Neural progenitor cell (in vitro differentiated cells): ENCODE measurements around the gene FTSJ3. TPM values are rescaled to one million over a fixed set of nuclear protein-coding genes. Genes with fewer than 3 reads are reported as not detected.

Experiments used
- DNase-seq: peaks from one replicate; pipeline ENCODE4 v3.0.0-alpha.2; 2016; ENCODE audit warnings: low spot score
- H2AFZ ChIP-seq: fragments of 200-600 bp; sonication (generic); replicated peaks from 2 replicates; pipeline ENCODE4 v1.6.1; 2016; ENCODE audit warnings: antibody characterized with exemption
- H3F3A ChIP-seq: fragments of 200-600 bp; sonication (generic); 2 replicates; pipeline ENCODE4 v1.6.1; 2016; ENCODE audit warnings: antibody characterized with exemption, low read depth
- H3K27ac ChIP-seq: fragments of 200-600 bp; sonication (generic); 2 replicates; pipeline ENCODE4 v1.5.1; 2016; ENCODE audit warnings: mild to moderate bottlenecking
- H3K27me3 ChIP-seq: fragments of 200-600 bp; sonication (generic); 2 replicates; pipeline ENCODE4 v1.6.1; 2016; ENCODE audit warnings: mild to moderate bottlenecking, moderate library complexity
- H3K36me3 ChIP-seq: fragments of 200-600 bp; sonication (generic); 2 replicates; pipeline ENCODE4 v1.5.1; 2016
- H3K4me1 ChIP-seq: fragments of 200-600 bp; sonication (generic); 2 replicates; pipeline ENCODE4 v1.6.1; 2016; ENCODE audit warnings: mixed run types
- H3K4me2 ChIP-seq: fragments of 200-600 bp; sonication (generic); 2 replicates; pipeline ENCODE4 v1.6.1; 2016
- H3K4me3 ChIP-seq: fragments of 200-600 bp; sonication (generic); 2 replicates; pipeline ENCODE4 v1.5.1; 2016
- H3K79me2 ChIP-seq: fragments of 200-600 bp; sonication (generic); 2 replicates; pipeline ENCODE4 v1.6.1; 2016; ENCODE audit warnings: low read depth
- H3K9ac ChIP-seq: fragments of 200-600 bp; sonication (generic); 2 replicates; pipeline ENCODE4 v1.6.1; 2016
- H3K9me3 ChIP-seq: fragments of 200-600 bp; sonication (generic); 2 replicates; pipeline ENCODE4 v1.5.1; 2016; ENCODE audit warnings: low read depth
- H4K20me1 ChIP-seq: fragments of 200-600 bp; sonication (generic); 2 replicates; pipeline ENCODE4 v1.6.1; 2016; ENCODE audit warnings: low read depth
- H3K27ac Mint-ChIP-seq: 3 replicates; pipeline ENCODE4 v1.8.0; 2021; ENCODE audit warnings: mixed read lengths
- H3K27me3 Mint-ChIP-seq: 2 replicates; pipeline ENCODE4 v1.8.0; 2022; ENCODE audit warnings: low read depth, mild to moderate bottlenecking, inconsistent platforms, moderate library complexity, mixed read lengths; ENCODE audit not compliant: insufficient read depth
- H3K36me3 Mint-ChIP-seq: 3 replicates; pipeline ENCODE4 v1.8.0; 2021; ENCODE audit warnings: mixed read lengths
- H3K4me1 Mint-ChIP-seq: 3 replicates; pipeline ENCODE4 v1.8.0; 2021; ENCODE audit warnings: mixed read lengths
- H3K4me3 Mint-ChIP-seq: 3 replicates; pipeline ENCODE4 v1.8.0; 2021; ENCODE audit warnings: mild to moderate bottlenecking, moderate library complexity, mixed read lengths
- H3K9me3 Mint-ChIP-seq: 3 replicates; pipeline ENCODE4 v1.8.0; 2020; ENCODE audit warnings: mixed read lengths
- EZH2 ChIP-seq: fragments of 200-600 bp; sonication (generic); IDR thresholded peaks from 2 replicates; pipeline ENCODE4 v1.6.1; 2017; ENCODE audit warnings: antibody characterized with exemption, mild to moderate bottlenecking, moderate library complexity
- EZH2phosphoT487 ChIP-seq: fragments of 200-600 bp; sonication (generic); IDR thresholded peaks from 2 replicates; pipeline ENCODE4 v1.6.1; 2017; ENCODE audit warnings: antibody characterized with exemption
- total RNA-seq: library from RNA; depleted of rRNA; stranded (reverse); fragments of >200 nt; gene quantifications from 2 replicates; pipeline ENCODE4 v1.2.3, GENCODE V29; 2015; ENCODE audit warnings: low replicate concordance
- TF ChIP-seq, protein P1 (sequence below): fragments of 200-600 bp; sonication (generic); IDR thresholded peaks from 2 replicates; pipeline ENCODE4 v1.5.1; 2017; ENCODE audit warnings: antibody characterized with exemption, mild to moderate bottlenecking

FTSJ3 gene
- total RNA-seq, 1 donor from 2014 or later, result 21.8 TPM

DNA sequence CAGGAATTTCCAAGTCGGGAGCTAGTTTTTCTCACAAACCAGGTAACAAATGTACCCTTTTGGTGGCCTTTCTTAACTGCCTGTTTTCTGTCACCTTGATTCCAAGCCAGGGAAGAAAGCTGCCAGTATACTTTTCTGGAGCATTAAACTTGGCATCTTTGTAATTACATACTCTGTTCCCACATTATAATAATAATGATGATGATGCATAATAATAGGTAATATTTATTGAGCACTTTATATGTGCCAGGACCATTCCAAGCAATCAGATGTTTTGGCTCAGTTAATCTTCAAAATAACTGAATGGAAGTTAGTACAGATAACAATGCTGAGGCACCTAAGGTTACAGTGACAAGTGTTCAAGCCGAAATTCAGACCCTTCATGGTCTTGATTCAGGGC is 11.3 kb downstream of the FTSJ3 start:
- Mint-ChIP-seq H3K36me3 (peaks cover 47% of the 10 kb centered on the region), H3K4me3 (no peak overlapping the region)
- H3K27me3 ChIP-seq, result no peaks in the 10 kb centered on the region

DNA sequence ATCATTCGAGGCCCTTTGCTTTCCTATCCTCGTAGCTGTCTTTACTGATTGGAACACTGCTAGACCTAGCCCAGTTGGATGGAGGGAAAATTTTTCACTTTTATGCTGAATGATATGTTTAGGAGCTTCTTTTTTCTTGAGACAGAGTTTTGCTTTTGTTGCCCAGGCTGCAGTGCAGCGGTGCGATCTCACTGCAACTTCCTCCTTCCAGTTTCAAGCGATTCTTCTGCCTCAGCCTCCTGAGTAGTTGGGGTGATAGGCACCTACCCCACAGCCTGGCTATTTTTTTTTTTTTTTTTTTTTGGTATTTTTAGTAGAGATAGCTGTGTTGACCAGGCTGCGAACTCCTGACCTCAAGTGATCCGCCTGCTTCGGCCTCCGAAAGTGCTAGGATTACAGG is 17.5 kb downstream of the FTSJ3 start:
- H3K9me3 ChIP-seq, result no peaks in the 10 kb centered on the region
- no peak overlapping the region for H2AFZ ChIP-seq
- H3K27ac ChIP-seq, result no peak overlapping the region
- Mint-ChIP-seq H3K4me1 (no peaks in the 10 kb centered on the region), H3K27me3 (no peaks in the 10 kb centered on the region), H3K9me3 (no peaks in the 10 kb centered on the region), H3K27ac (no peak overlapping the region), H3K4me3 (no peak overlapping the region), H3K36me3 (peaks cover 38% of the 10 kb centered on the region)
- no peaks in the 10 kb centered on the region for H3K4me1 ChIP-seq
- peaks cover 40% of the 10 kb centered on the region for H3K36me3 ChIP-seq
- no peak overlapping the region for H3K4me3 ChIP-seq
- H3K27me3 ChIP-seq, result no peaks in the 10 kb centered on the region
- H4K20me1 ChIP-seq, result peaks cover 5% of the 10 kb centered on the region
- TF ChIP-seq, protein P1, sequence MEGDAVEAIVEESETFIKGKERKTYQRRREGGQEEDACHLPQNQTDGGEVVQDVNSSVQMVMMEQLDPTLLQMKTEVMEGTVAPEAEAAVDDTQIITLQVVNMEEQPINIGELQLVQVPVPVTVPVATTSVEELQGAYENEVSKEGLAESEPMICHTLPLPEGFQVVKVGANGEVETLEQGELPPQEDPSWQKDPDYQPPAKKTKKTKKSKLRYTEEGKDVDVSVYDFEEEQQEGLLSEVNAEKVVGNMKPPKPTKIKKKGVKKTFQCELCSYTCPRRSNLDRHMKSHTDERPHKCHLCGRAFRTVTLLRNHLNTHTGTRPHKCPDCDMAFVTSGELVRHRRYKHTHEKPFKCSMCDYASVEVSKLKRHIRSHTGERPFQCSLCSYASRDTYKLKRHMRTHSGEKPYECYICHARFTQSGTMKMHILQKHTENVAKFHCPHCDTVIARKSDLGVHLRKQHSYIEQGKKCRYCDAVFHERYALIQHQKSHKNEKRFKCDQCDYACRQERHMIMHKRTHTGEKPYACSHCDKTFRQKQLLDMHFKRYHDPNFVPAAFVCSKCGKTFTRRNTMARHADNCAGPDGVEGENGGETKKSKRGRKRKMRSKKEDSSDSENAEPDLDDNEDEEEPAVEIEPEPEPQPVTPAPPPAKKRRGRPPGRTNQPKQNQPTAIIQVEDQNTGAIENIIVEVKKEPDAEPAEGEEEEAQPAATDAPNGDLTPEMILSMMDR, result no peak
- TF ChIP-seq EZH2, result no peak
- TF ChIP-seq EZH2phosphoT487, result no peak
- H3K79me2 ChIP-seq, result no peaks in the 10 kb centered on the region
- no peak for DNase-seq
- H3K4me2 ChIP-seq, result no peak overlapping the region
- peaks cover 16% of the 10 kb centered on the region for H3F3A ChIP-seq
- no peak overlapping the region for H3K9ac ChIP-seq

More for the DNA sequence above, 11.3 kb downstream of the FTSJ3 start:
- no peak overlapping the region for H3K9ac ChIP-seq
- no peak for DNase-seq
- H3K4me2 ChIP-seq, result no peak overlapping the region
- no peaks in the 10 kb centered on the region for H3K4me1 Mint-ChIP-seq
- H3F3A ChIP-seq, result peaks cover 41% of the 10 kb centered on the region
- no peak overlapping the region for H2AFZ ChIP-seq
- peaks cover 2% of the 10 kb centered on the region for H3K27me3 Mint-ChIP-seq
- no peaks in the 10 kb centered on the region for H3K9me3 Mint-ChIP-seq
- H3K36me3 ChIP-seq, result peaks cover 28% of the 10 kb centered on the region
- H3K4me1 ChIP-seq, result no peaks in the 10 kb centered on the region
- TF ChIP-seq, protein P1, result no peak
- TF ChIP-seq EZH2phosphoT487, result no peak
- no peak for TF ChIP-seq EZH2
- no peak overlapping the region for H3K27ac Mint-ChIP-seq
- no peaks in the 10 kb centered on the region for H3K9me3 ChIP-seq
- no peak overlapping the region for H3K4me3 ChIP-seq
- H3K79me2 ChIP-seq, result no peaks in the 10 kb centered on the region
- H3K27ac ChIP-seq, result no peak overlapping the region
- peaks cover 39% of the 10 kb centered on the region for H4K20me1 ChIP-seq

DNA sequence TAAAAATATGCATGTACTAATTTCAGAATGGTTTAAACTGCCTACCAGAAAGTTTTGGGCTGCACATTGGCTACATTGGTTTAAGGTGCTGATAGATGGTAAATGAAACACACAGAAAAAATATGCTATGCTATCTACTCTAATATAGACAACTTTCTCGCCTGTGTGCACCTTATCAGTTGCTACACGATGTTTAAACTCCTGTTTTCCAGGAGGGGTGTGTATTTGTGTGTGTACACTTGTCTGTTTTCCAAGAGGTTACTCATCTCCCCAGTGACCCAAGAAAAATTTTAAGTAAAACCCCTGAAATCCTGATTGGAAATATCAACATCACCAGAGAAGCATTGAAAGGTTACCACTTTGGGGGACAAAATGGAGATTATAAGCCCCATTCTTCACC is 21.9 kb downstream of the FTSJ3 start:
- Mint-ChIP-seq H3K27ac (no peak overlapping the region), H3K27me3 (no peaks in the 10 kb centered on the region), H3K9me3 (no peaks in the 10 kb centered on the region), H3K4me3 (no peak overlapping the region), H3K36me3 (peaks cover 31% of the 10 kb centered on the region), H3K4me1 (no peaks in the 10 kb centered on the region)
- TF ChIP-seq EZH2 (no peak), EZH2phosphoT487 (no peak)
- TF ChIP-seq, protein P1, result no peak
- Histone ChIP-seq H2AFZ (no peak overlapping the region), H3K9ac (no peak overlapping the region), H3K4me2 (no peak overlapping the region), H3K9me3 (no peaks in the 10 kb centered on the region), H3K4me3 (no peak overlapping the region), H3F3A (peaks cover 16% of the 10 kb centered on the region), H3K79me2 (no peaks in the 10 kb centered on the region), H3K27ac (no peak overlapping the region), H3K4me1 (no peaks in the 10 kb centered on the region), H3K27me3 (no peaks in the 10 kb centered on the region), H4K20me1 (peaks cover 16% of the 10 kb centered on the region), H3K36me3 (peaks cover 59% of the 10 kb centered on the region)
- no peak for DNase-seq
